SK-N-SH treated with all-trans-retinoic acid at 6 μM for 48 hours (cell line): ENCODE data around the gene OTOL1.
"Not testable (repeated sequence)": the region's sequence is repeated elsewhere in the genome, so short reads cannot be mapped to it uniquely, and the experiment has no call there.

Experiments
- ATAC-seq: fragments of 200-7000 bp; cut with Tn5 transposase; 3 replicates; pipeline ENCODE4 v1.9.1; 2020; ENCODE audit warnings: mild to moderate bottlenecking, moderate library complexity
- ARNTL ChIP-seq: fragments of 450-650 bp; formaldehyde crosslinking; IDR thresholded peaks from 2 replicates; pipeline ENCODE4 v1.5.0; 2020; ENCODE audit warnings: low read depth, mild to moderate bottlenecking, moderate library complexity, borderline replicate concordance
- BACH2 ChIP-seq: fragments of 250-450 bp; sonication (Bioruptor Pico); IDR thresholded peaks from 2 replicates; pipeline ENCODE4 v1.9.0; 2021; ENCODE audit warnings: mild to moderate bottlenecking, borderline replicate concordance
- CSDC2 ChIP-seq: fragments of 250-450 bp; sonication (Bioruptor Pico); IDR thresholded peaks from 2 replicates; pipeline ENCODE4 v1.5.0; 2020; ENCODE audit warnings: mild to moderate bottlenecking, moderate library complexity
- CSRNP3 ChIP-seq: fragments of 250-450 bp; sonication (Bioruptor Pico); IDR thresholded peaks from 2 replicates; pipeline ENCODE4 v1.5.1; 2021; ENCODE audit warnings: mild to moderate bottlenecking, moderate library complexity
- ESRRG ChIP-seq: fragments of 250-450 bp; sonication (Bioruptor Pico); IDR thresholded peaks from 2 replicates; pipeline ENCODE4 v1.6.1; 2021; ENCODE audit warnings: mild to moderate bottlenecking
- GLIS3 ChIP-seq: fragments of 250-450 bp; sonication (Bioruptor Pico); IDR thresholded peaks from 2 replicates; pipeline ENCODE4 v1.5.0; 2020; ENCODE audit warnings: mild to moderate bottlenecking, moderate library complexity
- ISL1 ChIP-seq: fragments of 250-450 bp; sonication (Bioruptor Pico); IDR thresholded peaks from 2 replicates; pipeline ENCODE4 v2.1.2; 2022; ENCODE audit warnings: mild to moderate bottlenecking, moderate library complexity
- OSR1 ChIP-seq: fragments of 250-450 bp; sonication (Bioruptor Pico); IDR thresholded peaks from 2 replicates; pipeline ENCODE4 v1.8.0; 2022; ENCODE audit warnings: moderate library complexity, mild to moderate bottlenecking, inconsistent platforms
- POU6F1 ChIP-seq: fragments of 250-450 bp; sonication (Bioruptor Pico); IDR thresholded peaks from 2 replicates; pipeline ENCODE4 v1.8.0; 2021; ENCODE audit warnings: low read depth, mild to moderate bottlenecking, moderate library complexity, borderline replicate concordance
- RARB ChIP-seq: fragments of 250-450 bp; sonication (Bioruptor Pico); IDR thresholded peaks from 2 replicates; pipeline ENCODE4 v1.8.0; 2021; ENCODE audit warnings: mild to moderate bottlenecking, moderate library complexity
- SNAI2 ChIP-seq: fragments of 250-450 bp; sonication (Bioruptor Pico); IDR thresholded peaks from 2 replicates; pipeline ENCODE4 v1.5.0; 2020; ENCODE audit warnings: mild to moderate bottlenecking, moderate library complexity
- TCF4 ChIP-seq: fragments of 250-450 bp; sonication (Bioruptor Pico); IDR thresholded peaks from 2 replicates; pipeline ENCODE4 v1.8.0; 2021; ENCODE audit warnings: mild to moderate bottlenecking, moderate library complexity, borderline replicate concordance
- TOX ChIP-seq: fragments of 250-450 bp; sonication (Bioruptor Pico); IDR thresholded peaks from 2 replicates; pipeline ENCODE4 v1.8.0; 2021; ENCODE audit warnings: mild to moderate bottlenecking, moderate library complexity, borderline replicate concordance
- ZFP30 ChIP-seq: fragments of 450-650 bp; formaldehyde crosslinking; IDR thresholded peaks from 2 replicates; pipeline ENCODE4 v1.5.0; 2022; ENCODE audit warnings: mild to moderate bottlenecking, moderate library complexity
- ZNF70 ChIP-seq: fragments of 450-650 bp; formaldehyde crosslinking; IDR thresholded peaks from 2 replicates; pipeline ENCODE4 v1.5.0; 2020; ENCODE audit warnings: mild to moderate bottlenecking, moderate library complexity
- ZNF8 ChIP-seq: fragments of 450-650 bp; formaldehyde crosslinking; IDR thresholded peaks from 2 replicates; pipeline ENCODE4 v1.5.0; 2020; ENCODE audit warnings: mild to moderate bottlenecking, moderate library complexity
- TF ChIP-seq, protein P1 (sequence below): fragments of 250-450 bp; sonication (Bioruptor Pico); IDR thresholded peaks from 2 replicates; pipeline ENCODE4 v1.5.0; 2020; ENCODE audit warnings: mild to moderate bottlenecking, moderate library complexity
- TF ChIP-seq, protein P2 (sequence below): fragments of 250-450 bp; sonication (Bioruptor Pico); IDR thresholded peaks from 2 replicates; pipeline ENCODE4 v1.5.1; 2020; ENCODE audit warnings: low read depth, mild to moderate bottlenecking, moderate library complexity

The OTOL1 gene

DNA sequence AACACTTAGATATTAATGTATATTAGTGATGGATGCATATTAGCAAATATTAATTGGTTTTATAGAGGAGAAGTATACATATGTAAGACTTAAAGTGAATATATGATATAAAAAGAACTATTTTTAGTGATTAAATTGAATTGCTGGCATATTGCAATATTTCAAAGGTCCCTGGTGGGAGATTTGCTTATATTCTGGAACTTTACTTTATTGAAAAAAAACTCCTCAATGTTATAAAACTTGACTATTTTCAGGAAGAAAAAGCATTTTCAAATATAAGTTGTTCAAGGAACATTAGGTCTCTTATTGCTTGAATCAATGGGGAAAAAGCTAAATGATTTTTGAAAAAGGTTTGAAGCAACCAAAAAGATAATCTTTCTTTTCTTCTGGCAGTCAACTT lies 21.4 kb upstream of the OTOL1 start:
- no peak for ATAC-seq
- TF ChIP-seq SNAI2 (CRISPR knock-in tag) = no peak
- TF ChIP-seq ISL1 = no peak
- TF ChIP-seq ZNF8 (CRISPR knock-in tag) = no peak
- TF ChIP-seq, all 23 proteins: peak for 0

DNA sequence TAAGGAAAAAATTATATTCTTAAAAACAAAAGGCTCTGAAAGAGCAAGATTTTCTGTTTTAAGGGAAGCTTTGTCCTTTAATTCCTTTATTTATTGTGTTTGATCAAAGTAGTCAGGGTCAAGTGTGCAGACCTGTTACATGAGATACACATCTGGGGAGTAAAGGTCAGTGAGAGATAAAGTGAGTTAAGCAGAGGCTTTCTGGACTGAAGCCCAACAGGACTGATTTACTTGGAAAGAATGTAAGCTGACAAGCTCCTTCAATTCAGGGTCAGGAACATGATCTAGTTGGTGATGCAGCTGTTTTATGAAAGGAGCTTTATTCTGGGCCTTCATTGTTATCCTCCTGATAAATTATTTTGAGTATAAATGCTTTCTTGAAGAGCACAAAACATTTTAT lies 20.7 kb upstream of the OTOL1 start:
- TF ChIP-seq SNAI2 (CRISPR knock-in tag) = no peak
- TF ChIP-seq POU6F1 (CRISPR knock-in tag) = no peak
- no peak for TF ChIP-seq ZNF70 (CRISPR knock-in tag)
- no peak for TF ChIP-seq BACH2 (CRISPR knock-in tag)
- no peak for TF ChIP-seq GLIS3 (CRISPR knock-in tag)
- TF ChIP-seq TOX (CRISPR knock-in tag) = no peak
- TF ChIP-seq, protein P1, sequence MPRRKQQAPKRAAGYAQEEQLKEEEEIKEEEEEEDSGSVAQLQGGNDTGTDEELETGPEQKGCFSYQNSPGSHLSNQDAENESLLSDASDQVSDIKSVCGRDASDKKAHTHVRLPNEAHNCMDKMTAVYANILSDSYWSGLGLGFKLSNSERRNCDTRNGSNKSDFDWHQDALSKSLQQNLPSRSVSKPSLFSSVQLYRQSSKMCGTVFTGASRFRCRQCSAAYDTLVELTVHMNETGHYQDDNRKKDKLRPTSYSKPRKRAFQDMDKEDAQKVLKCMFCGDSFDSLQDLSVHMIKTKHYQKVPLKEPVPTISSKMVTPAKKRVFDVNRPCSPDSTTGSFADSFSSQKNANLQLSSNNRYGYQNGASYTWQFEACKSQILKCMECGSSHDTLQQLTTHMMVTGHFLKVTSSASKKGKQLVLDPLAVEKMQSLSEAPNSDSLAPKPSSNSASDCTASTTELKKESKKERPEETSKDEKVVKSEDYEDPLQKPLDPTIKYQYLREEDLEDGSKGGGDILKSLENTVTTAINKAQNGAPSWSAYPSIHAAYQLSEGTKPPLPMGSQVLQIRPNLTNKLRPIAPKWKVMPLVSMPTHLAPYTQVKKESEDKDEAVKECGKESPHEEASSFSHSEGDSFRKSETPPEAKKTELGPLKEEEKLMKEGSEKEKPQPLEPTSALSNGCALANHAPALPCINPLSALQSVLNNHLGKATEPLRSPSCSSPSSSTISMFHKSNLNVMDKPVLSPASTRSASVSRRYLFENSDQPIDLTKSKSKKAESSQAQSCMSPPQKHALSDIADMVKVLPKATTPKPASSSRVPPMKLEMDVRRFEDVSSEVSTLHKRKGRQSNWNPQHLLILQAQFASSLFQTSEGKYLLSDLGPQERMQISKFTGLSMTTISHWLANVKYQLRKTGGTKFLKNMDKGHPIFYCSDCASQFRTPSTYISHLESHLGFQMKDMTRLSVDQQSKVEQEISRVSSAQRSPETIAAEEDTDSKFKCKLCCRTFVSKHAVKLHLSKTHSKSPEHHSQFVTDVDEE (CRISPR knock-in tag) = no peak
- TF ChIP-seq CSRNP3 (CRISPR knock-in tag) = no peak
- no peak for TF ChIP-seq ARNTL (CRISPR knock-in tag)
- TF ChIP-seq OSR1 (CRISPR knock-in tag) = no peak
- no peak for ATAC-seq

DNA sequence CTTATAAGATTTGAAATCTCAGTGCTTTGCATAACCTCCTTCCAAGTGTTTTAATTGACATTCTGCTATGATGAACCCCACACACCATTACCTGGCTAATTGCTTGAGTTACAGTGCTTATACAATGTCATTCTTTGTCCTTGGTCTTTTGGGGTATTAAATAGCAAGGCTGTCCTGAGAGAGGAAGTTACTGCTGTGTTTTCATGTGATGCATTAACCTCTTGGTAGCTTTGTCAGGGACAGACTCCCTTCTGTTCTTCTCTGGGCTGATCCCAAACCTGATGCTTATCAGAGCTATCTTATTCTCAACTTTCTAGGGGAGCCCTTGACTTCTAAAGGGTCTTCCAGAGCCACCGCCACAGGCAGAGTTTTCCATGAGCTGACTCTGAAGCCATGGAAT lies 12.4 kb upstream of the OTOL1 start:
- TF ChIP-seq TOX (CRISPR knock-in tag) (no peak), OSR1 (CRISPR knock-in tag) (no peak), BACH2 (CRISPR knock-in tag) (no peak), RARB (CRISPR knock-in tag) (no peak), ZNF70 (CRISPR knock-in tag) (no peak), CSDC2 (CRISPR knock-in tag) (no peak), ARNTL (CRISPR knock-in tag) (no peak), TCF4 (CRISPR knock-in tag) (no peak), ESRRG (no peak), ZFP30 (CRISPR knock-in tag) (no peak)
- TF ChIP-seq, protein P2, sequence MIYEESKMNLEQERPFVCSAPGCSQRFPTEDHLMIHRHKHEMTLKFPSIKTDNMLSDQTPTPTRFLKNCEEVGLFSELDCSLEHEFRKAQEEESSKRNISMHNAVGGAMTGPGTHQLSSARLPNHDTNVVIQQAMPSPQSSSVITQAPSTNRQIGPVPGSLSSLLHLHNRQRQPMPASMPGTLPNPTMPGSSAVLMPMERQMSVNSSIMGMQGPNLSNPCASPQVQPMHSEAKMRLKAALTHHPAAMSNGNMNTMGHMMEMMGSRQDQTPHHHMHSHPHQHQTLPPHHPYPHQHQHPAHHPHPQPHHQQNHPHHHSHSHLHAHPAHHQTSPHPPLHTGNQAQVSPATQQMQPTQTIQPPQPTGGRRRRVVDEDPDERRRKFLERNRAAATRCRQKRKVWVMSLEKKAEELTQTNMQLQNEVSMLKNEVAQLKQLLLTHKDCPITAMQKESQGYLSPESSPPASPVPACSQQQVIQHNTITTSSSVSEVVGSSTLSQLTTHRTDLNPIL = no peak
- TF ChIP-seq, protein P1 (CRISPR knock-in tag) = no peak
- ATAC-seq = no peak

DNA sequence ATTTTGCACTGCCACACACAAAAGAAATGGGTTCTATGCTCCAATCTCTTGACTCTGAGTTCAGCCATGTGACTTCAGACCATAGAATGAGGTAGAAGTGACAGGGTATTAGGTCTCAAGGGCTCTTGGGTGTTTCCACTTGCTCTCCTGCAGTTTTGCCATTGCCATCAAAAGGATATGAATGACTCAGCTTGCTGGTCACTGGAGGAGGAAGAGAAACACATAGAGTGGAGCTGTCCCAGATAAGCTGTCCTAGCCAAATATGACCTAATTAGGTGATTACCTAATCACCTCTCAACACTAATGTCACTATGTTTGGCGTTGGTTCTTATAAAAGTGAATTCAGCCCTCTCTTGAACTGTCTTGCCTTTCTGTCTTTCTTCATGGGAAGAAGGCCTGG lies 8.3 kb upstream of the OTOL1 start:
- ATAC-seq = not testable (repeated sequence)
